Fibroblast of the aortic adventitia (primary cell): ENCODE results near the gene CHDH. TPM values are rescaled to one million over a fixed set of nuclear protein-coding genes. Genes with fewer than 3 reads are reported as not detected.
A peak's percentile ranks its signal among the peaks of the same experiment; 100 is the strongest.

ENCODE experiments used
- DNase-seq: peaks from one replicate; pipeline ENCODE4 v3.0.0-alpha.2; 2010; ENCODE audit warnings: low read depth
- H3K4me3 ChIP-seq: 2 replicates; pipeline ENCODE4 v1.5.1; 2011; ENCODE audit warnings: low read depth, mild to moderate bottlenecking, control low read depth, low read length, moderate library complexity
- CTCF ChIP-seq: IDR thresholded peaks from 2 replicates; pipeline ENCODE4 v1.5.1; 2011; ENCODE audit warnings: mild to moderate bottlenecking, low read length, control low read depth, inconsistent platforms; ENCODE audit not compliant: insufficient read depth
- total RNA-seq: library from RNA; depleted of rRNA; stranded (reverse); fragments of >200 nt; gene quantifications from 2 replicates; pipeline ENCODE4 v1.2.3, GENCODE V29; 2012; ENCODE audit warnings: low replicate concordance

The CHDH gene
- total RNA-seq, 1 donor, result 1.3 TPM

- TF ChIP-seq CTCF, result no peak
- no peak for DNase-seq
- no peak overlapping the region for H3K4me3 ChIP-seq
These were observed 42.2 kb downstream of the CHDH start for GRCh38 chr3:53803816-53804695.

- H3K4me3 ChIP-seq, result no peak overlapping the region
- TF ChIP-seq CTCF, result no peak
- no peak for DNase-seq
These were observed 42.9 kb downstream of the CHDH start for GRCh38 chr3:53803124-53803815.

DNA sequence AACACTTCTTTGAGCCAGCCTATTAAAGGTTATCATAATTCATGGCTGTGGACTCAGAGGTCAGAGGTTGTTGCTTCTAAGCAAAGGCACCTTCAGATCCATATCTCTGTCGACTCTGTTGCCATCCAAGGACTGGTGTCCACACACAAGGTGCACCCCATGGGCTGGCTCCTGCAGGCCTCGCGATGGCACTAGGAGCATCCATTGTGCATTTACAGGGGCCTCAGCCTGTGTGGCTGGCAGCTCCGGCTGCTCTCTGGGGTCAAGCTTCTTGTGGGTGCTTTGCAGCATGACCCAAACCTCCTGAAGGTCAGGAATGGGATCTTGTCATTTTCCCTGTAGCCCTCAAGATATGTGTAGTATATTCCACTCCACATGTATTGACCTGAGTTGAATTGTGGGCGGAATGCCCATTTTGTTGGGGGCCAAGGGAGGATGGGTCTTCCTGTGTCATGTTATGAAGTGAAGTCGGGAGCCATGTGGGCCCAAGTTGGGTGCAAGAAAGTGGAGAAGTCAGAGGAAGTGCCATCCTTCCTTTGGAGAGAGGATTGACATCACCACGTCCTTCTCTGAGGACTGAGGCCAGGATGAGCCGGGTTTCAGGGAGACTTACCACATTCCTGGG lies 43.9 kb downstream of the CHDH start:
- DNase-seq, result no peak
- H3K4me3 ChIP-seq, result no peak overlapping the region
- no peak for TF ChIP-seq CTCF

DNA sequence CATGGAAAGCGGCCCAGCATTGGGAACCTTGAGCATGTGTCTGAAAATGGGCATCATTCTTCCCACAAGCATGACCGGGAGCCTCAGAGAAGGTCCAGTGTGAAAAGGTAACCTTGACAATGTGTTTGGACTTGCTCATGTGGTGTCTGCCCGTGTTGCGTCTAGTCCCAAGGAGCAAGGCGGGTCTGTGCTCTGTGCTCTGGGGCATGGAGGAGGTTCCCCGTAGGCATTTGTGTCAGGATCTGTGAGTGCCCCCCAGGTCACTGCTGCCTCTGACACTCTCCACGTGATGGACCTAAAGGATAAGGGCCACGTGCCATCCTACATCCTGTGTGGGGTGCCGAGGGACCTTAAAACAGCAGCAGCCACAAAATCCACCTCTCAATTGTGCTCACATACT lies 44.9 kb downstream of the CHDH start:
- H3K4me3 ChIP-seq, result no peak overlapping the region
- no peak for DNase-seq
- TF ChIP-seq CTCF, result no peak

DNA sequence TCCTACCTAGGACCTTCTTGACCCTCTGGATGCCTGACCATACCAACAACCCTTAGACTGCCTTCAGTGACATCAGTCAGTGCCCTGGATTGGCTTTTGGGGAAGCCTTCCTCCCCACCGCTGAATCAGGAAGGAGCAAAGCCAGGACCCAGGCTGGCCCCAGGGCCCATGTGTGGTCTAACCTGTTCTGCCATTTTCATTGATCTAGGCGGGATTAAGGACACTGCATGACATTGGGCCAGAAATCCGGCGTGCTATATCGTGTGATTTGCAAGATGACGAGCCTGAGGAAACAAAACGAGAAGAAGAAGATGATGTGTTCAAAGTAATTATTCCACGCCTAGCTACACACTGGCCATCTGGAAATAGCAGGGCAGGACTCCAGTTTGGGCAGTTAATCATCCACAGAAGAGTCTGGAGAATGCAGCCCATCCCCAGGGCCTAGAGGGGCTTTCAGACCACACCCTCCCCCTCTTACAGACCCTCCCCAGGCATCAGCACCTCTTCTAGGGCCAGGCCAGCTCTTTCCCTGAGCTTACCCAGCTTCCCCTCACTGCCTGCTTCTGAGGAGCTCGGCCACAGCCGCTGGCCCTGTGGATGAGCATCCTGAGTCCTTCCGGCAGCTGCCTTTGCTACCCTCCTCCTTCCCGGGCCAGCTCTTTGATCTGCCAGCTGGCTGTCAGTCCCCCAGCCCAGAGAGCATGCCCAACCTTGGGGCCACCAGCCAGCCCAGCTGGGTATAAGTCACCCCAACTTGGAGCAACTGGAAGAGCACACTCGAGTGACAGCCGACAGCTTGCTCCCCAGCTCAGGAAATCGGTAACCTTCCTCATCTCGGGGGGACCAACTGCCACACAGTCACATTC lies 45.9 kb downstream of the CHDH start:
- DNase-seq, result no peak
- no peak for TF ChIP-seq CTCF
- H3K4me3 ChIP-seq, result no peak overlapping the region

- peak; percentile 22 for DNase-seq
- TF ChIP-seq CTCF, result no peak
- H3K4me3 ChIP-seq, result no peak overlapping the region
These were observed 46.8 kb downstream of the CHDH start for GRCh38 chr3:53799338-53799865.
